GM19328 (cell line): Measurements from ENCODE around the gene POU2F2.
"Not testable (repeated sequence)": the region's sequence is repeated elsewhere in the genome, so short reads cannot be mapped to it uniquely, and the experiment has no call there.

Experiments
- ATAC-seq: cut with Tn5 transposase; IDR thresholded peaks from one replicate; pipeline ENCODE4 v1.9.1; 2021; ENCODE audit warnings: mild to moderate bottlenecking, moderate library complexity; ENCODE audit not compliant: unreplicated experiment

The POU2F2 gene

DNA sequence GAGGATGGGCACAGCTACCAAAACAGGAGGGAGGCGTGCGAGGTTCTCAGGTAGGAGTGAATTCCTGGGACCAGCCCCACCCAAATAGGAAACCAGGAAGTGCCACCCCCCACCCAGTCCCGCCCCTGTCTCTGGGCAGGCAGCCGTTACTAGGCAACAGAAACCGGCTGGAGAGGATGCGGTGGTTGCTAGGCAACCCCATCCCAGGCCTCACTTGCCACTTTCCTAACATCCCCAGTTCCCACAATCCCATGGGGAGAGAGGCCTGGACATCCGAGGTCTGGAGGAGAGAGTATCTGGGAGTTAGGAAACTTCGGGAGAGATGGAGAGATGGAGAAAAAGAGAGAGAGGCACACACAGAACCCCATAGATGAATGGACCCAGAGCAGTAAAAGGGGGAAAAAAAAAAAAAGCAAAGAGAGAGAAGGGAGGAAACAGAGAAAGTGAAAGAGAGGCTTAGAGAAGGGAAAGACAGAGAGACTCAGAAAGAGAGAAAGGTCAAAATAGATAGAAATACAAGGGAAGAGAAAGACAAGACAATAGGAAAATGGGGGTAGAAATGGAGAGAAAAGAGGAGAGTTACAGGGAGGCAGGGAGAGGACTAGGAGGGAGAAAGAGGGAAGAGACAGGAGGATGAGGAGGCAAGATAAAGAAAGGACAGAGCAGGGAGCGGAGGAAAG, 66.0 kb downstream of the POU2F2 start:
- ATAC-seq, result no peak

DNA sequence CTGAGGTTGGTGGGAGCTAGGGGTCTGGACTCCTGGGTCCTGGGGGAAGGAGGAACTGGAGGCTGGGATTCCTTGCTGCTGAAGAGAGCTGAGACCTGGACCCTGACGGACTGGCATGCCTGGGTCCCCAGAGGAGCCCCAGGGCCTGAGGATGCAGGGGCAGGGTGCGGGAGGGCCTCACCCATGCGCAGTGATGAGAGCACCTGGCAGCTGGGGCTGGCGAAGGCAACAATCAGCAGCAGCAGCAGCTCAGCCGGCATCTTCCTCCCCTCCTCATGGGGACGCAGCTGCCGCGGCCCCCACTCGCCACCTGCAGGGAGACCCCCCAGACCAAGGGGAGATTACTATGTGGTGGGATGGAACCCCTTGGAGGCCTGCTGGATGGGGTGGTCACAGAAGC, 66.7 kb downstream of the POU2F2 start:
- ATAC-seq, result no peak

GRCh38 chr19:42065051-42065450, 67.2 kb downstream of the POU2F2 start:
- no peak for ATAC-seq

GRCh38 chr19:42064432-42064831, 67.8 kb downstream of the POU2F2 start:
- no peak for ATAC-seq

GRCh38 chr19:42062381-42062780, 69.9 kb downstream of the POU2F2 start:
- no peak for ATAC-seq

- ATAC-seq, result no peak
Observed at GRCh38 chr19:42060117-42060516, 72.1 kb downstream of the POU2F2 start.

DNA sequence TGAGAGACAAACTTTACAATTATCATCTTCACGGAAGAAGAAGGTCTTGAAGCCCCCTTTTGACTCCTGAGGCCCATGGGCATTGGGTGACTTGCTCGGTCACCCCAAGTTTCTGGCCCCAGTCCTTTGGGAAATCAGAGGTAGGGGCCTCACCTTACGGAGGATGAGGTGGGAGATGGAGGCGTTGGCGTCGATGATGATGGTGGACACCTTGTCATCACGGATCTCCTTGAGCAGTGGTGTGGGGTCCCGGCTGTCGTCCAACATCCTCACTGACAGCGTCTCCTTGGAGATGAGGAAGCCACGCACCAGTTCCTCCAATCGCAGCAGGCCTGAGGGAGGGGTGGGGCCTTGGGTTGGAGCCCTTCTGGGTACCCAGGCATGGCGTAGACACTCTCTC, 73.0 kb downstream of the POU2F2 start:
- no peak for ATAC-seq

GRCh38 chr19:42057846-42058245, 74.4 kb downstream of the POU2F2 start:
- no peak for ATAC-seq

- ATAC-seq, result no peak
Observed at GRCh38 chr19:42054205-42054604, 78.0 kb downstream of the POU2F2 start.

GRCh38 chr19:42053037-42053935, 79.0 kb downstream of the POU2F2 start:
- no peak for ATAC-seq

GRCh38 chr19:42052241-42052863, 79.9 kb downstream of the POU2F2 start:
- ATAC-seq, result no peak

DNA sequence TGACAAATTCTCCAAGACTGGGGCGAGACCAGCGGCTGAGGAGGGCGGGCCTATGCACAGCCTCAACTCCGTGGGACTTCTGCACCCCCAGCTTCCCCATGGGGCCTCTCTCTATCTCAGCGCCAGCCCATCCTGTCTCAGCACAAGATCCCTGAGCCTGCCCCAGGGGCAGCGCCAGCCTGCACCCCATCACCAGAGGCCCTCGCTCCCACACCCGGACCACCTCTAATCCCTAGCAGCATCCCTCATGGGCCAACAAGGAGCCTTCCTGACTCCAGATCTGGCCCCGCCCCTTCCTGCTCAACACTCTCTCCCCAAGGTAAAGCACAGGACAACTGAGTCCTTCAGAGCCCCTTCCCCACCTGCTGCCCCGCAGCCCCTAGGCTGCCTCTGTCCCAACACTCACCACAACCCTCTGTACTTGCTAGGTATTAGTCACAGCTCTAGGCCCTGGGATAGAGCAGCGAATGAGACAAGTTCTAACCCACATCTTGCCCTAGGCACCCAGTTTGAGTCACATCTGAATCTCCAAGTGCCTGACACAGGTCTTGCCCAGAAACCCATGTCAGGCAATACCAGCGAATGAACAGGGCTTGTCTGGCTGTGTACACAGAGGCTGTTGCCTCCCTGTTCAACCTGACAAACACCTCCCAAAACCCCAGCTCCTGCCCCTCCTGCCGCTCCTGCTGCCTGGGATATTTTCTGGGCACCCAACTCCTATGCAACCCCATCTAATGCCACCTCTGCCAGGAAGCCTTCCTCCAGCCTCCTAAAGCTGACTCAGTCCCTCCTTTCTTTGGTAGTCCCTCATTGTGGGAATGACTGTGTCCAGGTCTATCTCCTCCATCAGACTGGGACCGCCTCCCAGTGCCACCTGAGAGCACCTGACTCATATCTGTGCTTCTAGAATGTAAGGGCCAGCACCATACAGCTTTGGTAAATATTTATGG, 80.8 kb downstream of the POU2F2 start:
- no peak for ATAC-seq

DNA sequence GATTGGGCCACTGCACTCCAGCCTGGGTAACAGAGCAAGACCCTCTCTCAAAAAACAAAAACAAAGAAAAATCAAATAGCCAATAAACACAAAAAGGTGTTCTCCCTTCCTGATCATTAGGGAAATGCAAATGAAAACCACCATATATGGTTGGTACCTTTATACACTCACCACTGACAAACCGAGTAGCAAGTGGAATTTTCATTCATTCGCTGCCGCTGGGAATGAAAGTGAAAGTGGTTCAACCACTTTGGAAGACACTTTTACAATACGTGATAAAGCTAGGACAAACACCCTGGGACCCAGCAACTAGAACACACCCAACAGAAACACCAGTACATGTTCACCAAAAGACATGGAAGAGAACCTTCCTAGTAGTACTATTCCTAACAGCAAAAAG, 83.3 kb downstream of the POU2F2 start:
- no peak for ATAC-seq

DNA sequence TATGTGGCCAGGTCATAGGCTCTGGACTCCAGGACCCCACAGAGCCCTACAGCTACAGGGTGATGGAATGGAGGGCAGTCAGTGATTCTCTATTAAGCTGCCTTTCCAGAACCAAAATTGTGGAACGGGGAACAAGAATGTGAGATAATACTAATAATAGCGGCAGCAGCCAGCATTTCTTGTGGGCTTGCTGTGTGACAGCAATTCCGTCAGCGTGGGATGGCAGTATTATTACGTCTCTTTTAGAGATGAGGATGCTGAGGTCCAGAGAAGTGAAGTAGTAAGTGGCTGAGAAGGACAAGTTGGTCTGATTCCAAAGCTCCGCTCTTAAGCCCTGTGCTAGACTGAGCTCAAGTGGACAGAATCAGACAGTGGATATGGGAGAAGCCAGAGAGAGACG, 86.7 kb downstream of the POU2F2 start:
- ATAC-seq, result no peak

- ATAC-seq, result no peak
Observed at GRCh38 chr19:42042455-42043170, 89.6 kb downstream of the POU2F2 start.

DNA sequence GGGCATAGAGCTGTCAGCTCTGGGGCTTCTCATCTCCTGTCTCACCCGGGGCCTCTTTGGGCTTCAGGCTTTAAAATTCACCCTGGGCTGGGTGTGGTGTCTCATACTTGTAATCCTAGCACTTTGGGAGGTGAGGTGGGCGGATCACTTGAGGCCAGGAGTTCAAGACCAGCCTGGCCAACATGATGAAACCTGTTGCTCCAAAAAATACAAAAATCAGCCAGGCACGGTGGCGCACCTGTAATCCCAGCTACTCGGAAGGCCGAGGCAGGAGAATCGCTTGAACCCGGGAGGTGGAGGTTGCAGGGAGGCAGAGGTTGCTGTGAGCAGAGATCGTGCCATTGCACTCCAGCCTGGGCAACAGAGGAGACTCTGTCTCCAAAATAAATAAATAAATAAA, 91.8 kb downstream of the POU2F2 start:
- ATAC-seq, result not testable (repeated sequence)

DNA sequence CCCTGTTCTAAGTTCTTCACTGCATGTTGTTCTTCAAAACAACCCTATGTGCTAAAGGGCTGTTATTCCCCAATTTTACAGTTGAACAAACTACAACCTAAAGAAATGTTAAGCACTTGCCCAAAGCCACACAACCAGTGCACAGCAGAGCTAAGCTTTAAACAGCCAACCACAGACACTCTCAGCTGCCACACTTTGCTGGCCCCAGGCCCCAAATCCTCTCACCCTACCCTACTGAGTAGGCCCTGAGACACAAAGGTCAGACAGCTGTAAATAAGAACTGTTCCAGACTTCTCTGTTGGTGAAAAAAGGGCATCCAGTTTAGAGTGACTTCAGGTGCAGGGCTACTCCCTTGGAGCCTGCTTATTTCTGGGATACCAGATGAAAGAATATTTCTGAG, 92.2 kb downstream of the POU2F2 start:
- no peak for ATAC-seq

GRCh38 chr19:42038666-42039065, 93.6 kb downstream of the POU2F2 start:
- no peak for ATAC-seq

DNA sequence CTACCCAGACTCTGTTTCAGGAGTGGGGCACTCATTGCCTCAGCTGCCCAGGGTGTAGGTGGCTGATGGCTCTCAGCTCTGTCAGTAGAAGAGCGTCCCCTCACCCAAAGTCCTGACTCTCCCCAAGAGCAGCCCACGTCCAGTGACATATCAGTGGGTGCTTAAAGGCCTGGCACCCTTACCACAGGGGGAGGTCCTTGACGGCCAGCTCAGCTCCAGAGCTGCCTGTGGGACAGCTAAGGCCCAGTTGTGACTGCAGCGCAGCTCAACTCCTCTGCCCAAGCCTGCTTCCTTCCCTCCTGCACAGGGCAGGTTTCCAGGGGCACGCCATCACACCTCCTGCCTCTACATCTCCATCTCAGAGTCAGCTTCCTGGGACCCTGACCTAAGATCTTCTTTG, 94.6 kb downstream of the POU2F2 start:
- ATAC-seq, result no peak
